Breast epithelium (tissue), 4 donors: ENCODE results near the gene GRIN2D. TPM values are rescaled to one million over a fixed set of nuclear protein-coding genes. Genes with fewer than 3 reads are reported as not detected.

Experiments used
- DNase-seq, 2 donors: peaks; one replicate each; pipeline ENCODE4 v3.0.0-alpha.2; 2019; ENCODE audit warnings: low spot score in 2 of 2
- H3K27ac ChIP-seq, 2 donors: fragments of 200-600 bp; sonication (generic) in 1 of 2; one replicate each; pipeline ENCODE4 v1.5.1; 2016 to 2019; ENCODE audit warnings: mild to moderate bottlenecking in 1 of 2
- H3K27me3 ChIP-seq, 2 donors: fragments of 200-600 bp; sonication (generic) in 1 of 2; one replicate each; pipeline versions ENCODE4 v1.5.1 to v1.6.0; 2017 to 2019; ENCODE audit warnings: control low read depth in 1 of 2, mild to moderate bottlenecking in 1 of 2
- H3K36me3 ChIP-seq: fragments of 200-600 bp; one replicate; pipeline ENCODE4 v1.5.1; 2019
- H3K4me1 ChIP-seq, 2 donors: fragments of 200-600 bp; sonication (generic); one replicate each; pipeline ENCODE4 v1.5.1; 2016 to 2019; ENCODE audit warnings: control low read depth in 1 of 2
- H3K4me3 ChIP-seq, 3 donors: fragments of 200-600 bp; sonication (generic); 1 replicate in 2 of 3; 2 replicates in 1 of 3; pipeline ENCODE4 v1.5.1; 2016 to 2019; ENCODE audit warnings: mild to moderate bottlenecking in 3 of 3, moderate library complexity in 2 of 3
- H3K9me3 ChIP-seq, 2 donors: fragments of 200-600 bp; sonication (generic) in 1 of 2; one replicate each; pipeline ENCODE4 v1.5.1; 2016 to 2019; ENCODE audit warnings: control low read depth in 1 of 2
- CTCF ChIP-seq, 3 donors: fragments of 450-650 bp; IDR thresholded peaks; one replicate each; pipeline ENCODE4 v1.5.1; 2016 to 2017; ENCODE audit warnings: antibody characterized with exemption in 3 of 3, mild to moderate bottlenecking in 3 of 3, moderate library complexity in 3 of 3
- POLR2A ChIP-seq: fragments of 450-650 bp; IDR thresholded peaks from one replicate; pipeline ENCODE4 v1.6.1; 2016; ENCODE audit warnings: antibody characterized with exemption, mild to moderate bottlenecking, moderate library complexity
- POLR2AphosphoS5 ChIP-seq, 3 donors: sonication (generic); formaldehyde crosslinking; IDR thresholded peaks; one replicate each; pipeline ENCODE4 v1.6.1; 2017; ENCODE audit warnings: antibody characterized with exemption in 3 of 3
- intact Hi-C: fragments of 100-400 bp; cut with DNase I; formaldehyde crosslinking; loops from one replicate; pipeline ENCODE4 v1.15.1; 2023; ENCODE audit warnings: low total_unique reads
- total RNA-seq, 3 donors: library from RNA; depleted of rRNA; stranded (reverse); fragments of >200 nt; gene quantifications; one replicate each; pipeline ENCODE4 v1.1.0, GENCODE V29; 2016

Gene GRIN2D
- total RNA-seq, 3 donors from 2014 or later = 0.32 to 0.33 TPM; not detected in 1

DNA sequence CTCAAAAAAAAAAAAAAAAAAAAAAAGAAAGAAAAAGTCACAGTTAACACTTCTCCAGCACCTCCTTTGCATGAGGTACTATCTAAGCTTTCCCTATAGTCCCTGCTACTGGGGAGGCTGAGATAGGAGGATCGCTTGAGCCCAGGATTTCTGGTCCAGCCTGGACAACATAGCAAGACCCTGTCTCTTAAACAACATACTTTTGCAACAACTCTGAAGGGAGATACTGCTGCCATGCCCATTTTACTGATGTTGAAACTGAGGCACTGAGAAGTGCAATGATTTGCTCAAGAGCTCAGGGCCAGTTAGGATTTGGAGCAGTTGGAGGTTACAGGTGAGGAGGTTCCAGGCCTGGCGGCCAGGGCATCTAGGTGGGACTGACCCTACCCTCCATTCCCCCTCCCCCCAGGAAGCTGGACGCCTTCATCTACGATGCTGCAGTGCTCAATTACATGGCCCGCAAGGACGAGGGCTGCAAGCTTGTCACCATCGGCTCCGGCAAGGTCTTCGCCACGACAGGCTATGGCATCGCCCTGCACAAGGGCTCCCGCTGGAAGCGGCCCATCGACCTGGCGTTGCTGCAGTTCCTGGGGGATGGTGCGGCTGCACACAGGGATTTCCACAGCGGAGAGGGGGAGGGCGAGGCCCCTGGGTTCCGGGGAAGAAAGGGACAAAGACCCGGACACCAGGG, 48.0 kb downstream of the GRIN2D start:
- Histone ChIP-seq H3K27me3 (peaks cover 0 to 3% of the 10 kb centered on the region in 2 donors), H3K4me3 (no peak overlapping the region), H3K27ac (no peak overlapping the region), H3K36me3 (no peaks in the 10 kb centered on the region), H3K4me1 (peaks cover 9 to 10% of the 10 kb centered on the region in 2 donors), H3K9me3 (no peaks in the 10 kb centered on the region)
- DNase-seq = no peak
- no peak for TF ChIP-seq POLR2A
- no peak for TF ChIP-seq POLR2AphosphoS5 (IDR thresholded peaks at IDR 0.05)
- no peak for TF ChIP-seq CTCF (IDR thresholded peaks at IDR 0.05)
- intact Hi-C loops = no loop called here

GRCh38 chr19:48442116-48443035, 48.9 kb downstream of the GRIN2D start:
- DNase-seq = no peak
- peaks cover 0 to 3% of the 10 kb centered on the region in 2 donors for H3K27me3 ChIP-seq
- peaks cover 10 to 12% of the 10 kb centered on the region in 2 donors for H3K4me1 ChIP-seq
- no peaks in the 10 kb centered on the region for H3K36me3 ChIP-seq
- H3K4me3 ChIP-seq = peak overlapping the region in 2 of 3 donors; percentile 86 to 99
- intact Hi-C loops = loop anchor here (1.0 kb wide), 1 partner anchor 37 kb away; no protein-coding TSS in a partner anchor
- H3K27ac ChIP-seq = no peak overlapping the region
- no peaks in the 10 kb centered on the region for H3K9me3 ChIP-seq
- no peak for TF ChIP-seq POLR2A
- no peak for TF ChIP-seq CTCF (IDR thresholded peaks at IDR 0.05)
- TF ChIP-seq POLR2AphosphoS5 (IDR thresholded peaks at IDR 0.05) = no peak

DNA sequence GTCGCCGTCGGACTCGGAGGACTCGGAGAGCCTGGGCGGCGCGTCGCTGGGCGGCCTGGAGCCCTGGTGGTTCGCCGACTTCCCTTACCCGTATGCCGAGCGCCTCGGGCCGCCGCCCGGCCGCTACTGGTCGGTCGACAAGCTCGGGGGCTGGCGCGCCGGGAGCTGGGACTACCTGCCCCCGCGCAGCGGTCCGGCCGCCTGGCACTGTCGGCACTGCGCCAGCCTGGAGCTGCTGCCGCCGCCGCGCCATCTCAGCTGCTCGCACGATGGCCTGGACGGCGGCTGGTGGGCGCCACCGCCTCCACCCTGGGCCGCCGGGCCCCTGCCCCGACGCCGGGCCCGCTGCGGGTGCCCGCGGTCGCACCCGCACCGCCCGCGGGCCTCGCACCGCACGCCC, 49.8 kb downstream of the GRIN2D start:
- Histone ChIP-seq H3K27ac (no peak overlapping the region), H3K27me3 (peaks cover 0 to 3% of the 10 kb centered on the region in 2 donors), H3K36me3 (no peaks in the 10 kb centered on the region), H3K4me3 (peak overlapping the region in 2 of 3 donors; percentile 86 to 99), H3K4me1 (peaks cover 10 to 12% of the 10 kb centered on the region in 2 donors), H3K9me3 (no peaks in the 10 kb centered on the region)
- DNase-seq = no peak
- intact Hi-C loops = loop anchor here (1.0 kb wide), 1 partner anchor 36 kb away; no protein-coding TSS in a partner anchor
- TF ChIP-seq POLR2A (no peak), POLR2AphosphoS5 (IDR thresholded peaks at IDR 0.05) (no peak), CTCF (IDR thresholded peaks at IDR 0.05) (no peak)

Other genes with a start within 250 kb of the GRIN2D start
- gene LIG1, start 223.3 kb upstream of the GRIN2D start, total RNA-seq = 10 to 100 TPM in 2 of 3 donors, 1 to 10 TPM in 1; 6.1 to 31.8 (median 14.1) TPM
- 1 to 10 TPM; 2.9 to 3.9 (median 2.9) TPM for gene ZSWIM9, start 223.0 kb upstream of the GRIN2D start, total RNA-seq
- gene CARD8, start 137.8 kb upstream of the GRIN2D start, total RNA-seq = 10 to 100 TPM; 35.0 to 39.0 (median 35.8) TPM
- 1 to 10 TPM in 1 of 3 donors, under 1 TPM in 1, not detected in 1; 0.32 to 1.3 TPM for gene ZNF114, start 123.6 kb upstream of the GRIN2D start, total RNA-seq
- 10 to 100 TPM; 18.4 to 71.4 (median 24.1) TPM for gene EMP3, start 68.1 kb upstream of the GRIN2D start, total RNA-seq
- gene TMEM143, start 29.7 kb upstream of the GRIN2D start, total RNA-seq = 10 to 100 TPM in 1 of 3 donors, 1 to 10 TPM in 2; 5.9 to 10.5 (median 6.2) TPM
- not detected for gene SYNGR4, start 29.3 kb upstream of the GRIN2D start, total RNA-seq
- 10 to 100 TPM; 66.2 to 85.0 (median 68.5) TPM for gene KDELR1, start 2.1 kb upstream of the GRIN2D start, total RNA-seq
- gene GRWD1, start 52.3 kb downstream of the GRIN2D start, total RNA-seq = 10 to 100 TPM; 25.0 to 35.4 (median 30.1) TPM
- gene KCNJ14, start 61.9 kb downstream of the GRIN2D start, total RNA-seq = 1 to 10 TPM in 2 of 3 donors, under 1 TPM in 1; 0.80 to 1.6 (median 1.0) TPM
- 10 to 100 TPM; 42.2 to 74.7 (median 70.4) TPM for gene CYTH2, start 75.7 kb downstream of the GRIN2D start, total RNA-seq
- gene LMTK3, start 118.2 kb downstream of the GRIN2D start, total RNA-seq = 1 to 10 TPM in 2 of 3 donors, not detected in 1; 1.3 to 2.9 TPM
- gene SULT2B1, start 158.5 kb downstream of the GRIN2D start, total RNA-seq = 1 to 10 TPM in 2 of 3 donors, not detected in 1; 5.6 to 7.5 TPM
- not detected for gene SPACA4, start 213.1 kb downstream of the GRIN2D start, total RNA-seq
- 1 to 10 TPM in 2 of 3 donors, not detected in 1; 3.3 to 5.6 TPM for gene FAM83E, start 221.4 kb downstream of the GRIN2D start, total RNA-seq
- gene RPL18, start 225.5 kb downstream of the GRIN2D start, total RNA-seq = 1,000 to 10,000 TPM; 1,880 to 2,937 (median 2,507) TPM
- 10 to 100 TPM in 2 of 3 donors, 1 to 10 TPM in 1; 7.4 to 10.8 (median 10.5) TPM for gene SPHK2, start 225.8 kb downstream of the GRIN2D start, total RNA-seq
- 10 to 100 TPM in 1 of 3 donors, 1 to 10 TPM in 2; 3.9 to 10.8 (median 5.0) TPM for gene DBP, start 243.7 kb downstream of the GRIN2D start, total RNA-seq